DOHH2 (cell line): ENCODE measurements around the gene RRAGD.

Source experiments
- CTCF ChIP-seq: fragments of 200-600 bp; sonication (generic); IDR thresholded peaks from one replicate; pipeline ENCODE4 v1.5.1; 2014; ENCODE audit warnings: antibody characterized with exemption, mild to moderate bottlenecking, low read depth, low read length; ENCODE audit not compliant: poor library complexity, severe bottlenecking
- EZH2phosphoT487 ChIP-seq: fragments of 200-600 bp; sonication (generic); IDR thresholded peaks from 2 replicates; pipeline ENCODE4 v1.6.1; 2017; ENCODE audit warnings: borderline replicate concordance, mild to moderate bottlenecking, antibody characterized with exemption, low read length, moderate library complexity, mixed read lengths

- no peak for TF ChIP-seq CTCF
- no peak for TF ChIP-seq EZH2phosphoT487
These were observed 26.9 kb downstream of the RRAGD start for GRCh38 chr6:89385156-89385667.
